Spleen (tissue), 7 donors: ENCODE data around the gene USP15.
"Not testable (repeated sequence)": the region's sequence is repeated elsewhere in the genome, so short reads cannot be mapped to it uniquely, and the experiment has no call there.

Source experiments
- CTCF ChIP-seq, 11 experiments: fragments of 200-600 bp in 7 of 11; fragments of 450-650 bp in 4 of 11; sonication (generic) in 4 of 11; IDR thresholded peaks in 8 of 11; conservative IDR thresholded peaks in 3 of 11; 1 replicate in 7 of 11; 2 replicates in 4 of 11; pipeline versions ENCODE4 v1.4.0 to v1.8.0; 2016 to 2021; ENCODE audit warnings: antibody characterized with exemption in 11 of 11, inconsistent platforms in 4 of 11, mild to moderate bottlenecking in 1 of 11
- POLR2AphosphoS5 ChIP-seq, 3 donors: sonication (generic); formaldehyde crosslinking; IDR thresholded peaks; one replicate each; pipeline ENCODE4 v1.5.1; 2017; ENCODE audit warnings: antibody characterized with exemption in 3 of 3
- donor health status: DM: no; HTN: no; CAD: no; lungs with moderate emphysema.
- donor health status: DM: no; HTN: no; CAD: no.
- donor health status: DM: no; HTN: no; CAD: no.

- TF ChIP-seq POLR2AphosphoS5 (IDR thresholded peaks at IDR 0.05); CTCF (IDR thresholded peaks at IDR 0.05 in 8 of 11, conservative IDR thresholded peaks at IDR 0.05 in 3 of 11): not testable (repeated sequence)
Observed at GRCh38 chr12:62364697-62365096, 104.5 kb downstream of the USP15 start.
